HG02885 (cell line): ENCODE measurements around the gene ALDOA.
A peak's percentile ranks its signal among the peaks of the same experiment; 100 is the strongest.
"Not testable (repeated sequence)": the region's sequence is repeated elsewhere in the genome, so short reads cannot be mapped to it uniquely, and the experiment has no call there.

ENCODE experiments used
- ATAC-seq: cut with Tn5 transposase; IDR thresholded peaks from one replicate; pipeline ENCODE4 v1.9.1; 2021; ENCODE audit warnings: mild to moderate bottlenecking; ENCODE audit not compliant: unreplicated experiment, poor library complexity

The ALDOA gene

DNA sequence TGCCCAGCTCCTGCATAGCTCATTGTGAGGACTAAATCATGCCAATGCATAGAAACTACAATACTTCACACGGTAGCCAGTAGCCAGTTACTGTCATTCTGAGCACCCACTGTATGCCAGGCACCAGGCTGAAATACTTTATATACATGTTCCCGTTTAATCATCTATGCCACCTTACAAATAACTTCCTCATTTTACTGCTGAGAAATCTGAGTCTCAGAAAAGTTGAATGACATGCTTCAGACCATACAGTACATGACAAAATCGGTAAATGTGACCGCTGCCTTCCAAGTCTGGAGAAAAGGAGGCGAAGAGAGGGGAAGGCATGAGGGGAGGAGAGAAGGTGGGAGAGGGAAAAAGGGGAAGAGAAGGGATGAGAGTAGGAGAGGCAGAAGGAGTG, 25.3 kb upstream of the ALDOA start:
- no peak for ATAC-seq

DNA sequence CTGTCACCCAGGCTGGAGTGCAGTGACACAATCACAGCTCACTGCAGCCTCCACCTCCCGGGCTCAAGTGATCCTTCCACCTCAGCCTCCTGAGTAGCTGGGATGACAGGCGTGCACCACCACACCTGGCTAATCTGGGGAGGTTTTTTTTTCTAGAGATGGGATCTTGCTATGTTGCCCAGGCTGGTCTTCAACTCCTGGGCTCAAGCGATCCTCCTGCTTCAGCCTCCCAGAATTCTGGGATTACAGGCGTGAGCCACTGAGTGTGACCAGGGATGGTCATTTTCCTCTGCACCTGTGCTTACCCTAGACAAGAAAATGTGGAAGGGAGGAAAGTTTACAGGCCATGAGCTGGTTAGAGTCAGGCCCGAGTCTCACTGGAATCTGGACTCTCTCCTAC, 24.9 kb upstream of the ALDOA start:
- ATAC-seq, result not testable (repeated sequence)

DNA sequence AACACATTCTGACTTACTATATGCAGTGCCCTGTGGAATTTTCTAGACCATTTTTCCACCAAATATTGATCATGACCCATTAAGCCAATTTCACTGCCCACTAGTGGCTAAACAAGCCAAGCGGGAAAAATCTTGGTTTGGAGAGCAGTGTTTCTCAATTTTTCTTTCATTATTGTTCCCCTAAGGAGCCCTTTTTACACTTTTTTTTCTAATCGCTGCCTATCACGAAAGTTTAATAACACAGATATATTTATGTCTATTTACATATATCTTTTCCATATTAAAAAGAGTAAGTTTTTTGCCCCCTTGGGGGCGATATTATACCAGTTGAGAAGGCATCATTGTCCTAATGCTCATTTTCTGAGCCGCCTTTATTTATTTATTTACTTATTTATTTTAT, 23.7 kb upstream of the ALDOA start:
- ATAC-seq, result no peak

DNA sequence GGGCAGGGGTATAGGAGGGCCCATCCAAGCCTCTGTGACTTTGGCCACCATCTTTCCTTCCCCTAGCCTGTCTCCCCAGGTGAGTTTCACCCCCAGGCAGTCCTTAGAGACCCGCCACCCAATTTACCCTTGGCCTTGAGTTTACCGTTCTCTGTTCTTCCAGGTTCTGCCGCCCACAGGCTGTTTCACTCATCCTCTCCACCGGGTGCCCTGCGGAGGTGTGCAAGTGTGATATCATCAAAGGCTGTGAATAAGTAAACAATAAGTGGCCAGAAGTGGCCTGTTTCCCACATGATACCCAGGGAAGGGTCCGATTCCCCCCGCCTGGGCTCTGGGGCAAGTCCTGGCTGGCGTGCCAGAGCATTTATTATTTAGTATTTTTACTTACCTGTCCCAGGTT, 19.4 kb upstream of the ALDOA start:
- no peak for ATAC-seq

DNA sequence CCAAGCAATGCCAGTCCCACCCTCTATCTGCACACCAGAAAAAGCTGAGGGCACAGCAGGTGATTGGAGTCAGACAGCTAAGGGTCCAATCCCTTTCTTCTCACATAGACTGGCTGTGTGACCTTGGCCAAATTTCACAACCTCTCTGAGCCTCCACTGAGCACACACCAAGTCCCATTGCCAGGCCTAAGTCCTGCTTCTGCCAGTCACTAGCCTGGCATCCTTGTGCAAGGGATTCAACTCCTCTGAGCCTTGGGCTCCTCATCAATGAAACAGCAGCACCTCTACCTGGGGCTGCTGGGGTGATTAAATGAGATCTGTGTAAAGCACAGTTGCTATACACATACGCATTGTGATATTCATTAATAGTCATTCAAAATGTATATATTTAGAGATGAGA, 19.0 kb upstream of the ALDOA start:
- no peak for ATAC-seq

DNA sequence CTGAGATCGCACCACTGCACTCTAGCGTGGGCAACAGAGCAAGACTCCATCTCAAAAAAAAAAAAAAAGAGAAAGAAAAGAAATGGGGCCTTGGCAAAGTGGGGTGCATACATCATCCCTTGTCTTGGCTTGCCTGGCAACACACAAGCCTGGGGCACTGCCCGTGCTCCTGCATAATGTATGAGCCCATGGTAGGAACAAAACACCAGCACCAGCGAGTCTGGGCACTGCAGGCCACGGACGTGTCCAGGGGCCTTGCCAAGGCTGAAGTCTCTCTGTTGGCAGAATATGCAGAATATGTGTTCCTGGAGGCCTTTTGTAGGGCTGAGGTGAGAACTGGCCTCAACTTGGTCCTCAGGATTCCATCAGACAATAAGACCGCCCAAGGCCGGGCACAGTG, 15.7 kb upstream of the ALDOA start:
- no peak for ATAC-seq

DNA sequence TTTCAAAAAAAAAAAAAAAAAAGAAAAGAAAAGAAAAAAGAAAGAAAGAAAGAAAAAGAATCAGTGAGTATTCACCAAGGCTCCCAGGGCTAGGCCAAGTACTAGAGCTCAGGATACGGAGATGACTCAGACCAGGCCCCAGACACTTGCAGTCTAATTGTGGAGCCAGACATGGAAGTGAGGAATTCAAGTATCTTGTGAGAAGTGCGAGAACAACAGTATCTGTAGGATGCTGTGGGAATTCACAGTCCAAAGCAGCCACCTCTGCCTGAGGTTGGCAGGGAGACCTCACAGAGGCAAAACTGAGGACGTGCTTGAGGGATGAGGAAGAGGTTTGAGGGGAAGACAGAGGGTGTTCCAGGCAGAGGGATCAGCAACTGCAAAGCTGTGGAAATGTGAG, 14.0 kb upstream of the ALDOA start:
- no peak for ATAC-seq

DNA sequence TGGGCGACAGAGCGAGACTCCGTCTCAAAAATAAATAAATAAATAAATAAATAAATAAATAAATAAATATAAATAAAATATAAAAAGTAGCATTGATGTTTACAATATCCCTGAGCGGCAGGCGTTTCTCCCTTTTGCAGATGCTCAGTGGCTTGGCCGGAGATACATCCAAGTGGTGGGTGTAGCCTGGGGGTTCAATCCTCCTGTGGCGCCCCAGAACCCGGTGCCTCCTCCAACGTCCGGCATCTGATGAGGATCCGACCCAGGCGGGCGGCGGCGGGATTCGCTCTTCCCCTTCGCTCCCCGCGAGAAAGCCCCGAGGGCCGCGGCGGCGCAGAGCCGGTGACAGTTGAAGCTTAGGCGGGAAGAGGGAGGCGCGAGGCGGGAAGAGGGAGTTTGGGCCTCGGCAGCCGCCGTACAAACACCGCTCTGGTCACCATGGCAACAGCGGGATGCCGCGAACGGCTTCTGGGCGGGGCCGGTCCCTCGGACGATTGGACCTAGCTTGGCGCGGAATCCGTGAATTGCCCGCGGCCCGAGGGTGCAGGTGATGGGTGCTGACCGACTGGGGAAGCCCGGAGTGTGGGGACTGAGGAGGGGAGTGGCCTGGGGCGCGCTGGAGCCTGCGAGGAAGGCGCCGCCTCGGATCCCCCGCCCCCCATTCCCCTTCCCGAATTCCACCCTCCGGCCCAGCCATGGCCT, 12.7 kb upstream of the ALDOA start:
- ATAC-seq, result peak; percentile 73

DNA sequence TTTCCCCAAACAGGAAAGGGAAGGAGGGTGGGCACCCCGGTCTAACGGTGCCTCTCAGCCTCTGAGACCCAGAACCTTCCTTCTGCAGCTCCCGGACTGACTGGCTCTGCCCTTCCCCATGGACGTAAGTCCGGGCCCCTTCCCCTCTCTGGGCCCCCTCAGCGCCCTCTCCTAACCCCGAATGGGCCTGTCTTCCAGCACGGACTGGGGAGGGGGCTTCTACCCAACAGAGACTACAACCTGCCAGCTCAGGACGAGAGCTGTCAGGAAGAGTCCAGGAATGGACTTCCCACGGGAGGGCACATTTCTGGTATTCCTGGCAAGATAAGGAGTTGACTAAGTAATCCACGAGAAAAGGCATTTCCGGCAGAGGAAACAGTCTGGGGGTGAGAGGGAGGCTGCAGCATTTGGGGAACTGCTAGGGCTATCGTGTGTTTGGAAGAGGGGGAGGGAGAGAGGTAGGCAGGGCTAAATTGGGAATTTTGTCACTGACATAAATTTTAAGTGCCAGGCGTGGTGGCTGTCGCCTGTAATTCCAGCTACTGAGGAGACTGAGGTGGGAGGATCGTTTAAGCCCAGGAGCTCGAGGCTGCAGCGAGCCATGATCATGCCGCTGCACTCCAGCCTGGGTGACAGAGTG, 12.1 kb upstream of the ALDOA start:
- ATAC-seq, result peak; percentile 16

DNA sequence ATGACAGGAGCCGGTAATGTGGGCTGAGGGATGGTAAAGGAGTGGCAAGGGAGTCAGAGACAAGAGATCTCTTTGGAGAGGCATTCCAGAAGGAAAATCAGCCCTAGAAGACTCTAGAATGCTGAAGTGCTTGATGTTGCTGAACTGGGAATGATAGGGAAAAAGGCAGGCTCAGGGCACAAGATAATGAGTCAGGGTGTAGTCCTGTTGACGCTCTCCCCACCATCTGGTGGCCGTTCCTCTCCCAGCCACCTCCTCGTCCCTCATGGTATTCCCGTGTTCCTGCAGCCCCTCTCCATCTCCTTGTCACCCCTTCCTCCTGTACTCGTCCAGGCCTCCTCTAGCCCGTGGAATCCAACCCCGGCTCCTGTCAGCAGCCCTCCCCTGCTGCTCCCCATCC, 11.1 kb upstream of the ALDOA start:
- no peak for ATAC-seq

DNA sequence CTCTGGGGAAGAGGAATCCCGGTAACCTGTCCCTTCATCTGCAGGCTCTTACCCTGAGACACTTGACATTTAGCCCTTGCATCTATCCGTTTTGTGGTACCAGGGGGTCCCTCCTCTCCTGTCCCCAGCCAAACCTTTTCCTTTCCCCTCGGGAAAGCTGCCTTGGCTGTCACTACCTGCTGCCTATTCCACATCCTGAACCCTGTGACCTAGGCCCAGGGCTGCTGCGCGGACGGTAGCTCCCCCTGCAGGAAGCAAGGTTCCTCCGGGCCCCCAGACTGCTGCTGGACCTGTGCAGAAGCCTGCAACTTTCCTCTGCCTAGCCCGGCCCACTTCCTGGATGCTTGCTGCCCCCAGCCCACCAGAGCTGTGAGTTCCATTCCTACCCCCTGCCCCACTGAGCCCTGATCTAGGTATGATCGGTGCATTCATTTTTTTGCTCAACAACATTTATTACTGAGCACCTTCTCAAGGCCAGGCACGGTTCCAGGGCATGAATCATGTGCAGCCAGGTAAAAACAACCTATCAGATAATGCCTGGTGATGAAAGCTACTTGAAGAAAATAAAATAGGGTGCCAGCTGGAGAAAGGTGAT, 10.5 kb upstream of the ALDOA start:
- ATAC-seq, result no peak

DNA sequence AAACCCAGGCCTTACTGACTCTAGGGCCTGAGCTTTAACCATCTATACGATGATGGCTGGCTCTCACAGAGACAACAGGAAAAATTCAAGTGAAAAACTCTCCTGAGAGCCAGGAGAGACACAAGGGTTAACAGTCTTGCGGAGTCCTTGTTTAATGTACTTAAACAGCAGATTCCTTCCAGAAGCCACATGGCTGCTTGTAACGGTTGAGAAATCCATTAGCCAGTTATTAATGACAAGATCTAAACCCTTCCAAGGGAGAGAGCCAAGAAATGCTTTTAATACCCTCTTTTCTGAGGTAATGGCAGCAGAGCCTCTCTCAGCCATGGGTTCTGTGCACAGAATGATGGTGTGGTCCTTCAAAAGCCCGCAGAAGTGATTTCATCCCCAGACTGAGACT, 5.2 kb upstream of the ALDOA start:
- ATAC-seq, result no peak

DNA sequence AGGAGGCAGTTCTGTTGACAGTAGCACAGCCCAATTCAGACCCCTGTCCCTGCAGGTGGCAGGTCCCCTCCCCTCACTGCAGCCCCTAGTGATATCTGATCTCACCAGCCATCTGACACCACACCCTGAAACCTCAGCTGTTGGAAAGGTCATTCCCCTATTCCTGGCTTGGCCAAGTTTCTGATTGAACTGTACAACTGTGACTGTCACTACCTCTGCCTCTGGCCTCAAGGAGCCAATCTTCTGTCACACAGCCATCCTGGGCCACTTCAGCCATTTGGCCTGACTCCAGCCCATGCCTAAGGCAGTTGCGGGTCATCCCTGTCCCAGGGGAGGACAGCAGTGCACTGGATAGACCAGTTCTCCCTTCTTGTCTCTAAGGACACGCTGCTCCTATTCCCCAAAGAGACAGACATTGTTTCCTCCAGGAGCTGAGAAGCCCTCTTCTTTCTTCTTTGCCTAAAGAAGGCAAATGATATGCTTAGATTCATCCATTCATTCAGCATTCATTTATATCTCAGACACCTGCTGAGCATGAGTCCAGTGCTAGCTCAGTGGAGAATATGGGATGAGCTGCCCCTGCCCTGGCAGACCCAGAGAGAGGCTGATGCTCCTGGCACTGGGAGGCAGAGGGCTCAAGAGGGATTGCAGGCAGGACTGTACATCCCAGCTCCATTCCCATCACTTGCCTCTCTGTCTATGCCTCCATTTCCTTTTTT, 4.6 kb upstream of the ALDOA start:
- no peak for ATAC-seq

DNA sequence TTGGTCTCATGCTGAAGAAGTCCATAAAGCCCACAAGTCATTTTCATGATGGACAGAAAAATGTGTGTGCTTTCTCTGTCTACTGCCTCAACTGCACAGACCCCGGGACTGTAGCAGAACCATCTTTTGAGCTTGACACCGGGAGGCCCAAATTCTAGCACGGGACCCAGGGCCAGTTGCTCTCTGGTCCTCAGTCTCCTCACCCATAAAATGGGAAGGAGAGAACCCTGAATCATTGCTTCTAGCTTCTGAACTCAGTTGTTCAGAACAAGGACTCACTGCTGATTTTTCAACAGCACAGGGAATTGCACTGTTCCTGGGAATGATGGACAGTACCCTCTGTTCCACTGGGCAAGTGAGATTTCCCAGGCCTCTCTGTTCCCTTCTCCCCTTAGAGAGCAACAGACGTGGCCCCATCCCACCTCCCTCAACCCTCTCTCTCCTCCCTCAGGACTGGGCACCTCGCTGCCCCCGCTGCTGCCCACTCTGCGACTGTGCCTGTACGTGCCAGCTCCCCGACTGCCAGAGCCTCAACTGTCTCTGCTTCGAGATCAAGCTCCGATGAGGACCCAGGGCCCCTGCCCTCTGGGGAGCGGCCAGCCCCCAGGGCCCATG, 2.2 kb upstream of the ALDOA start:
- ATAC-seq, result no peak

DNA sequence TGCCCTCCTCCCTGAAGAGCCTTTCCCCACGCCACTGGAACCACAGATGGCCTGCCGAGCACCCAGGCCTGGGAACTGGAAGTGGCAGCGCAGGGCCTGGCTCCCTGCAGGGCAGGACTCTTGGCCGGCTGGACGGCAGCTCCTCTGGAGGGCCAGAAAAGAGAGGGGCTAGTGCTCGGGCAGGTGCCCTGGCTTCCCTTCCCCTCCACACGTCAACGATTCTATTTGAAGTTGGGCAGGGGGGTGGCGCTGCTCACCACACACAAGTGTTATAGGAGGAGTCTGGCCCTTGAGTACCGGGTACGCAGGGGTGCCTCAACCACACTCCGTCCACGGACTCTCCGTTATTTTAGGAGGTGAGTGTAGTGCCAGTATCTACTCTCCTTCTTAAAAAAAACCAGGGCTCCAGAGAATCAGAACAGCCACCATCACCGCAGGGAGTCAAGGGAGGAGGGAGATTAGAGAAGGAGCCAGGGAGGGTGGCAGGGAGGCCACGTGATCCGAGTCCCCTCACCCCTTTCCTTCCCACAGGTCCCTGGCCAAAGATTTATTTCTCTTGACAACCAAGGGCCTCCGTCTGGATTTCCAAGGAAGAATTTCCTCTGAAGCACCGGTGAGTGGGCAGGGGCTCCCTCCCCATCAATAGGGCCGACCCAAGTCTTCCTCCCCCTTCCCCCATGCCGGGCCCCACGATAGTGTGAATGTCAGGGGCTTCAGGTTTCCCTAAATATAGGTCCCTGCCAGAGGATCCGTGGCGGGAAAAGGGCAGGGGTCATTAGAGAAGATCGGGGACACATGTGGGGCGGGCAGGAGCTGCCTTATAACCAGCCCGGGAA, 1.4 kb upstream of the ALDOA start:
- peak; percentile 38 for ATAC-seq

DNA sequence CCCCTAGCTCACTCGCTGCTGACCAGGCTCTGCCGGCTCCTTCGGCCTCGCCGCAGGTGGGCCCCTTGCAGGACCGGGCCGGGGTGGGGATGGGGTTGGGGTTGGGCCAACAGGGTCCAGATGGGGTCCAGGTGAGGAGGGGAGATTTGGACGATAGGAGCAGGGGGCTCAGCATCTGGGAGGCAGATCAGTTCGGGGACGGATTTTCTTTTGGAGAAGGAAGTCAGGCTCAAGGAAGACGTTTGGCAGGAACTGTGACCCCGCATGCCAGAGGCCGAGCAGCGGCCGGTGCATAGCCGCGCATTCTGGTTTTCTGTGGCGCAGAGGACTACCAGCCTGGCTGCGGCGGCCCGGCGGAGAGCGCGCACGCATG, 845 bp upstream of the ALDOA start:
- ATAC-seq, result no peak

DNA sequence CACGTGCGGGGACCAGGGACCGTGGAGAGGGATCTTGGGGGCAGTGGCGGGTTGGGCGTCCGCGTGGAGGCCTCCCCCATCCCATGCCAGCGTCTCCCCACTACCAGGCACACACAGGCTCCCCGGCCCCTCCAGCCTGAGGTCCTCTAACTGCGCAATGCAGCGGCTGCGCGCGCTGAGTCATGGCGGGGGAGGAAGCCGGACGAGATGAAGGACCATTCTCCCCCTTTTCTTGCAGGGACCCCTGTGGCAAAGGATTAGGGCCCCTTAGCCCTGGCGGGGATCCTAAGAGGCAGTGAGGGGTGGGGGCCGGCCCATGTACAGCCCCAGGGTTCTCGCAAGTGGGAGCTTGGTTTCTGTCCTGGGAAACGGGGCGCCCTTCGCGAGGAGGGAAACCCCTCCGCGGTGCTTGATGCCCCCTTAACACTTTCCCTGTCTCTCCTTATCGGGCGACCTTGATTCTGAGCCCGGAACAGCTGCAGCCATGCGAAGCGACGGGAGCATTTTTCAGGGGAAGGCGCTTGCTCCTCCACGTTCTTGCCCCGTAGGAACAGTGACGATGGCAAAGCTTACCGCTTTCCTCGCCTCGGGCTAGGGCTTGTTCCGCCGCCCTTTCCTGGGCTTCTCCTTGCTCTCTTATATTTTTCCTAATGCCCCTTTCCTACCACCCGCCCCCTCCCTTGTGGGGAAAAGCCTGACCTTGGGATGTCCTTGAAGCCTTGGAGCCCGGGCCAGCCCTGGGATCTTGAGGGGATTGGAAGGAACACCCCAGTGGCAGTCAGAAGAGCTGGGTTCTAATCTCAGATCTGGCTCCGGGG, 592 bp downstream of the ALDOA start:
- no peak for ATAC-seq

DNA sequence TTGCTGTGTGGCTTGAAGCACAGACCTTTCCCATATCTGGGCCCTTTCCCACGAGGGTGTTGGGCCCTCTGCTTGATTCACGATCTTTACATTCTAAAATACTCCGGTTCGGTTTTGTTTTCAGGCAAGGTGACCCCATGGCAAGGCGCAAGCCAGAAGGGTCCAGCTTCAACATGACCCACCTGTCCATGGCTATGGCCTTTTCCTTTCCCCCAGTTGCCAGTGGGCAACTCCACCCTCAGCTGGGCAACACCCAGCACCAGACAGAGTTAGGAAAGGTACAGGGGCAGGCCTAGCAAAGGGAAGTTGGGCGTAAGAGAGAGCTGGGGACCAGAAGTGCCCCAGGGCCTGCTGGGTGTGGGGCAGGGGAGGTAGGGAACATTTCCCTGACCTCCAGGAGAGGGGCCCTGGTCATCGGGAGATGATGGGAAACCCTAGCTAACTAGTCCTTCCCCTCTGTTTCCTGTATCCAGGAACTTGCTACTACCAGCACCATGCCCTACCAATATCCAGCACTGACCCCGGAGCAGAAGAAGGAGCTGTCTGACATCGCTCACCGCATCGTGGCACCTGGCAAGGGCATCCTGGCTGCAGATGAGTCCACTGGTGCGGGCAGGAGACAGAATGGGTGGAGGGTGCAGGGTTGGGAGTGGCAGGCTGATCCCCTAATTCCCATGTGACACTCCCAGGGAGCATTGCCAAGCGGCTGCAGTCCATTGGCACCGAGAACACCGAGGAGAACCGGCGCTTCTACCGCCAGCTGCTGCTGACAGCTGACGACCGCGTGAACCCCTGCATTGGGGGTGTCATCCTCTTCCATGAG, 1.4 kb downstream of the ALDOA start:
- no peak for ATAC-seq

DNA sequence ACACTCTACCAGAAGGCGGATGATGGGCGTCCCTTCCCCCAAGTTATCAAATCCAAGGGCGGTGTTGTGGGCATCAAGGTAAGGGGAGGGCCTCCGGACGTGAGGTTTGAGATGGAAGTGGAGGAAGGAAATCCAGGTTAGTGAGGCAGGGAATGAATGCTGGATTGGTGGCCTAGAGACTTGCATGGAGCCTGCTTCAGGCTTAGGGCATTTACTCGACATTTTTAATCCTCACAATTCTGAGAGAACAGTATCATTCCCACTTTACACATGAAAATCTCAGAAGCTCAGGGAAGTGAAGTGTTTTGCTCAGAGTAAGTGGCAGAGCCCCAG, 2.0 kb downstream of the ALDOA start:
- ATAC-seq, result no peak
